Right lobe of liver (tissue), 4 donors: ENCODE measurements around the gene PKD1.

Experiments
- POLR2A ChIP-seq: fragments of 450-650 bp; IDR thresholded peaks from one replicate; pipeline ENCODE4 v1.6.1; 2017; ENCODE audit warnings: antibody characterized with exemption, mild to moderate bottlenecking
- TF ChIP-seq, protein P1 (sequence below), 4 donors: fragments of 200-600 bp in 3 of 4; fragments of 450-650 bp in 1 of 4; IDR thresholded peaks; one replicate each; pipeline versions ENCODE4 v1.5.1 to v1.8.0; 2016 to 2022; ENCODE audit warnings: antibody characterized with exemption in 4 of 4, mild to moderate bottlenecking in 2 of 4
- donor health status: DM: no; HTN: no; CAD: no.
- donor health status: DM: no; HTN: no; CAD: no.
- donor health status: DM: no; HTN: yes; CAD: no.

DNA sequence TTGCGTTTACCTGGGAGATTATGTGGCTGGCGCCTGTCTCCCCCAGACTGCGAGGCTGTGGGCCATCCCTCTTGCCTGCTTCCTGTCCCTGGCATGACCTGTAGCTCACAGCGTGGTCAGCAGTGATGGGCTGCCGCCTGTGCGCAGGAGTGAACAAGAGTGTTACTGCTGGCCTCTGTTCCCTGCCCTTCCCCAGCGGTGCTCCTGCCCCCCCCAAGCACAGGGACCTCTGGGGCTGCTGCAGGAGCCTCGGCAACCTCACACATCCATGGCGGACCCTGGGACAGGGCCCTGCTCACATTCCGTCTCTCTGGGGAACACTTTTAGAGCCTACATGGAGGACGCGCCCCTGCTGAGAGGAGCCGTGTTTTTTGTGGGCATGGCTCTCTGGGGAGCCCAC, 77.3 kb downstream of the PKD1 start:
- TF ChIP-seq POLR2A: no peak
- TF ChIP-seq, protein P1, sequence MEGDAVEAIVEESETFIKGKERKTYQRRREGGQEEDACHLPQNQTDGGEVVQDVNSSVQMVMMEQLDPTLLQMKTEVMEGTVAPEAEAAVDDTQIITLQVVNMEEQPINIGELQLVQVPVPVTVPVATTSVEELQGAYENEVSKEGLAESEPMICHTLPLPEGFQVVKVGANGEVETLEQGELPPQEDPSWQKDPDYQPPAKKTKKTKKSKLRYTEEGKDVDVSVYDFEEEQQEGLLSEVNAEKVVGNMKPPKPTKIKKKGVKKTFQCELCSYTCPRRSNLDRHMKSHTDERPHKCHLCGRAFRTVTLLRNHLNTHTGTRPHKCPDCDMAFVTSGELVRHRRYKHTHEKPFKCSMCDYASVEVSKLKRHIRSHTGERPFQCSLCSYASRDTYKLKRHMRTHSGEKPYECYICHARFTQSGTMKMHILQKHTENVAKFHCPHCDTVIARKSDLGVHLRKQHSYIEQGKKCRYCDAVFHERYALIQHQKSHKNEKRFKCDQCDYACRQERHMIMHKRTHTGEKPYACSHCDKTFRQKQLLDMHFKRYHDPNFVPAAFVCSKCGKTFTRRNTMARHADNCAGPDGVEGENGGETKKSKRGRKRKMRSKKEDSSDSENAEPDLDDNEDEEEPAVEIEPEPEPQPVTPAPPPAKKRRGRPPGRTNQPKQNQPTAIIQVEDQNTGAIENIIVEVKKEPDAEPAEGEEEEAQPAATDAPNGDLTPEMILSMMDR (IDR thresholded peaks at IDR 0.05): no peak
